K562 (cell line): ENCODE measurements around the gene NT5DC4. TPM values are rescaled to one million over a fixed set of nuclear protein-coding genes. Genes with fewer than 3 reads are reported as not detected.

Experiments used
- C11orf30 ChIP-seq: fragments of 450-650 bp; IDR thresholded peaks from 2 replicates; pipeline ENCODE4 v1.6.1; 2016; ENCODE audit warnings: low read depth, mild to moderate bottlenecking
- CBX2 ChIP-seq: fragments of 200-600 bp; sonication (generic); IDR thresholded peaks from one replicate; pipeline ENCODE4 v1.6.1; 2012; ENCODE audit warnings: mild to moderate bottlenecking, low read length, inconsistent platforms; ENCODE audit not compliant: insufficient read depth, poor library complexity, severe bottlenecking
- DACH1 ChIP-seq: fragments of 450-650 bp; IDR thresholded peaks from 2 replicates; pipeline ENCODE4 v1.6.1; 2018; ENCODE audit not compliant: partially characterized antibody
- ETS2 ChIP-seq: IDR thresholded peaks from 2 replicates; pipeline ENCODE4 v1.6.1; 2016; ENCODE audit warnings: borderline replicate concordance, missing genetic modification characterization, mild to moderate bottlenecking, moderate library complexity, missing compliant biosample characterization; ENCODE audit not compliant: poor library complexity, severe bottlenecking
- FOXK2 ChIP-seq, 2 experiments: fragments of 450-650 bp; IDR thresholded peaks in 1 of 2; conservative IDR thresholded peaks in 1 of 2; 2 replicates each; pipeline ENCODE4 v1.6.1; 2016; ENCODE audit warnings: low read depth in 2 of 2, mild to moderate bottlenecking in 1 of 2
- GABPA ChIP-seq: fragments of 200-800 bp; sonication (Bioruptor generic); conservative IDR thresholded peaks from 2 replicates; pipeline ENCODE4 v1.6.1; 2016; ENCODE audit warnings: low read depth, missing genetic modification characterization, missing compliant biosample characterization
- GTF2A2 ChIP-seq: IDR thresholded peaks from 2 replicates; pipeline ENCODE4 v1.6.1; 2016; ENCODE audit warnings: mild to moderate bottlenecking, missing genetic modification characterization, missing compliant biosample characterization
- NCOA1 ChIP-seq: fragments of 450-650 bp; IDR thresholded peaks from 2 replicates; pipeline ENCODE4 v1.6.1; 2016; ENCODE audit warnings: low read depth
- SMARCB1 ChIP-seq: IDR thresholded peaks from 2 replicates; pipeline ENCODE4 v1.6.1; 2011; ENCODE audit warnings: improper control_type of control experiment, low read depth; ENCODE audit not compliant: insufficient read length
- U2AF1 ChIP-seq: fragments of 200-400 bp; formaldehyde crosslinking; optimal IDR thresholded peaks from 2 replicates; pipeline ENCODE3; 2017; ENCODE audit warnings: mild to moderate bottlenecking, low read depth, low read length, moderate library complexity
- polyA plus RNA-seq, 8 experiments: library from polyadenylated mRNA; depleted of rRNA in 4 of 8; stranded (reverse) in 5 of 8; unstranded in 3 of 8; fragments of >200 nt; fragmentation: Nextera tagmentation in 2 of 8; fragmentation: Illumina TruSeq in 1 of 8; extraction: Ambion mirVana in 2 of 8; extraction: Trizol in 1 of 8; gene quantifications; 2 replicates each; pipeline versions ENCODE4 v1.2.1 to v1.2.3, GENCODE V29; 2011 to 2014; ENCODE audit warnings: inconsistent platforms in 1 of 8, missing spikeins in 1 of 8
- total RNA-seq, 7 experiments: library from RNA; depleted of rRNA in 6 of 7; stranded (reverse); fragments of >200 nt in 6 of 7; fragmentation: Illumina TruSeq in 2 of 7; extraction: Trizol in 2 of 7; gene quantifications; 2 replicates each; pipeline versions ENCODE4 v1.2.1 to v1.2.3, GENCODE V29; 2011 to 2021; ENCODE audit warnings: low replicate concordance in 1 of 7
- TF ChIP-seq, protein P1 (sequence below), 2 experiments: fragments of 450-650 bp in 1 of 2; sonication (generic) in 1 of 2; formaldehyde crosslinking in 1 of 2; IDR thresholded peaks; 2 replicates each; pipeline versions ENCODE4 v1.7.1 to v1.9.0; 2016 to 2022; ENCODE audit warnings: inconsistent platforms in 1 of 2, mild to moderate bottlenecking in 1 of 2, missing genetic modification reagents in 1 of 2
- TF ChIP-seq, protein P2 (sequence below), 2 experiments: fragments of 150-350 bp in 1 of 2; IDR thresholded peaks; 2 replicates each; pipeline ENCODE4 v1.6.1; 2012 to 2016; ENCODE audit warnings: low read depth in 2 of 2, low read length in 2 of 2, mild to moderate bottlenecking in 1 of 2, moderate library complexity in 1 of 2
- TF ChIP-seq, protein P3 (sequence below): sonication (generic); formaldehyde crosslinking; IDR thresholded peaks from 2 replicates; pipeline ENCODE4 v1.8.0; 2022; ENCODE audit warnings: mild to moderate bottlenecking, missing genetic modification reagents

NT5DC4 gene
- total and polyA plus RNA-seq, 9 of the 15 experiments (the other 6 are each of a cell fraction or from before 2014, with no cell fraction given), result 0.44 to 6.9 (median 2.5) TPM

DNA sequence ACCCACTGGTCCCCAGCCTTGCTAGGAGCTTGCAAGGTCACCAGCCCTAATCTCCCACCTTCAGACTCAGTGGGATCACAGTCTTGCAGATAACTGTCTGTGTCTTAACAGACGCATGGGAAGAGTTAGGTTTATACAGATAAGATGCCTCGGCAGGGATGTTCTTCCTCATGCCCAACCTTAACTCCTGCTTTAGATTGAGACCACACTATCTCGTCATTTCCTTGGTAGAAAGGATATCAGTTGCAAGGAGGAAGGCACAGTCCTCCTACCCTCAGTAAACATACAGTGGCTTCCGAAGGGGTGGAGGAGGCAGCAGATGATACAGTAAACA lies 7.2 kb downstream of the NT5DC4 start (continued):
- TF ChIP-seq, protein P1, sequence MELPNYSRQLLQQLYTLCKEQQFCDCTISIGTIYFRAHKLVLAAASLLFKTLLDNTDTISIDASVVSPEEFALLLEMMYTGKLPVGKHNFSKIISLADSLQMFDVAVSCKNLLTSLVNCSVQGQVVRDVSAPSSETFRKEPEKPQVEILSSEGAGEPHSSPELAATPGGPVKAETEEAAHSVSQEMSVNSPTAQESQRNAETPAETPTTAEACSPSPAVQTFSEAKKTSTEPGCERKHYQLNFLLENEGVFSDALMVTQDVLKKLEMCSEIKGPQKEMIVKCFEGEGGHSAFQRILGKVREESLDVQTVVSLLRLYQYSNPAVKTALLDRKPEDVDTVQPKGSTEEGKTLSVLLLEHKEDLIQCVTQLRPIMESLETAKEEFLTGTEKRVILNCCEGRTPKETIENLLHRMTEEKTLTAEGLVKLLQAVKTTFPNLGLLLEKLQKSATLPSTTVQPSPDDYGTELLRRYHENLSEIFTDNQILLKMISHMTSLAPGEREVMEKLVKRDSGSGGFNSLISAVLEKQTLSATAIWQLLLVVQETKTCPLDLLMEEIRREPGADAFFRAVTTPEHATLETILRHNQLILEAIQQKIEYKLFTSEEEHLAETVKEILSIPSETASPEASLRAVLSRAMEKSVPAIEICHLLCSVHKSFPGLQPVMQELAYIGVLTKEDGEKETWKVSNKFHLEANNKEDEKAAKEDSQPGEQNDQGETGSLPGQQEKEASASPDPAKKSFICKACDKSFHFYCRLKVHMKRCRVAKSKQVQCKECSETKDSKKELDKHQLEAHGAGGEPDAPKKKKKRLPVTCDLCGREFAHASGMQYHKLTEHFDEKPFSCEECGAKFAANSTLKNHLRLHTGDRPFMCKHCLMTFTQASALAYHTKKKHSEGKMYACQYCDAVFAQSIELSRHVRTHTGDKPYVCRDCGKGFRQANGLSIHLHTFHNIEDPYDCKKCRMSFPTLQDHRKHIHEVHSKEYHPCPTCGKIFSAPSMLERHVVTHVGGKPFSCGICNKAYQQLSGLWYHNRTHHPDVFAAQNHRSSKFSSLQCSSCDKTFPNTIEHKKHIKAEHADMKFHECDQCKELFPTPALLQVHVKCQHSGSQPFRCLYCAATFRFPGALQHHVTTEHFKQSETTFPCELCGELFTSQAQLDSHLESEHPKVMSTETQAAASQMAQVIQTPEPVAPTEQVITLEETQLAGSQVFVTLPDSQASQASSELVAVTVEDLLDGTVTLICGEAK (IDR thresholded peaks at IDR 0.05), result no peak
- TF ChIP-seq, protein P1 (CRISPR knock-in tag; IDR thresholded peaks at IDR 0.05), result no peak
- TF ChIP-seq SMARCB1 (no peak), CBX2 (no peak), GABPA (0 out of 2 replicates have a peak, but pooled peaks have one; percentile 36), U2AF1 (no peak), C11orf30 (no peak), DACH1 (peak; percentile 8), GTF2A2 (tag) (no peak), ETS2 (tag) (no peak), NCOA1 (0 out of 2 replicates have a peak, but pooled peaks have one; percentile 34), FOXK2 (conservative IDR thresholded peaks at IDR 0.05 in 1 of 2, IDR thresholded peaks at IDR 0.05 in 1 of 2; ENCODE audit: low read depth in 2 of 2) (no peak)
- TF ChIP-seq, protein P2, sequence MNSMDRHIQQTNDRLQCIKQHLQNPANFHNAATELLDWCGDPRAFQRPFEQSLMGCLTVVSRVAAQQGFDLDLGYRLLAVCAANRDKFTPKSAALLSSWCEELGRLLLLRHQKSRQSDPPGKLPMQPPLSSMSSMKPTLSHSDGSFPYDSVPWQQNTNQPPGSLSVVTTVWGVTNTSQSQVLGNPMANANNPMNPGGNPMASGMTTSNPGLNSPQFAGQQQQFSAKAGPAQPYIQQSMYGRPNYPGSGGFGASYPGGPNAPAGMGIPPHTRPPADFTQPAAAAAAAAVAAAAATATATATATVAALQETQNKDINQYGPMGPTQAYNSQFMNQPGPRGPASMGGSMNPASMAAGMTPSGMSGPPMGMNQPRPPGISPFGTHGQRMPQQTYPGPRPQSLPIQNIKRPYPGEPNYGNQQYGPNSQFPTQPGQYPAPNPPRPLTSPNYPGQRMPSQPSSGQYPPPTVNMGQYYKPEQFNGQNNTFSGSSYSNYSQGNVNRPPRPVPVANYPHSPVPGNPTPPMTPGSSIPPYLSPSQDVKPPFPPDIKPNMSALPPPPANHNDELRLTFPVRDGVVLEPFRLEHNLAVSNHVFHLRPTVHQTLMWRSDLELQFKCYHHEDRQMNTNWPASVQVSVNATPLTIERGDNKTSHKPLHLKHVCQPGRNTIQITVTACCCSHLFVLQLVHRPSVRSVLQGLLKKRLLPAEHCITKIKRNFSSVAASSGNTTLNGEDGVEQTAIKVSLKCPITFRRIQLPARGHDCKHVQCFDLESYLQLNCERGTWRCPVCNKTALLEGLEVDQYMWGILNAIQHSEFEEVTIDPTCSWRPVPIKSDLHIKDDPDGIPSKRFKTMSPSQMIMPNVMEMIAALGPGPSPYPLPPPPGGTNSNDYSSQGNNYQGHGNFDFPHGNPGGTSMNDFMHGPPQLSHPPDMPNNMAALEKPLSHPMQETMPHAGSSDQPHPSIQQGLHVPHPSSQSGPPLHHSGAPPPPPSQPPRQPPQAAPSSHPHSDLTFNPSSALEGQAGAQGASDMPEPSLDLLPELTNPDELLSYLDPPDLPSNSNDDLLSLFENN (IDR thresholded peaks at IDR 0.05; ENCODE audit: low read depth in 2 of 2, low read length in 2 of 2), result no peak
- TF ChIP-seq, protein P3, sequence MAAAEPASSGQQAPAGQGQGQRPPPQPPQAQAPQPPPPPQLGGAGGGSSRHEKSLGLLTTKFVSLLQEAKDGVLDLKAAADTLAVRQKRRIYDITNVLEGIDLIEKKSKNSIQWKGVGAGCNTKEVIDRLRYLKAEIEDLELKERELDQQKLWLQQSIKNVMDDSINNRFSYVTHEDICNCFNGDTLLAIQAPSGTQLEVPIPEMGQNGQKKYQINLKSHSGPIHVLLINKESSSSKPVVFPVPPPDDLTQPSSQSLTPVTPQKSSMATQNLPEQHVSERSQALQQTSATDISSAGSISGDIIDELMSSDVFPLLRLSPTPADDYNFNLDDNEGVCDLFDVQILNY (CRISPR knock-in tag), result no peak
